Gastroesophageal sphincter (tissue), 3 donors: ENCODE measurements around the gene SPINK14.

Experiments
- CTCF ChIP-seq, 4 experiments: fragments of 200-600 bp in 2 of 4; fragments of 450-650 bp in 2 of 4; sonication (generic) in 1 of 4; IDR thresholded peaks; one replicate each; pipeline ENCODE4 v1.5.1; 2017 to 2019; ENCODE audit warnings: antibody characterized with exemption in 4 of 4, mild to moderate bottlenecking in 2 of 4, moderate library complexity in 2 of 4
- POLR2AphosphoS5 ChIP-seq: sonication (generic); formaldehyde crosslinking; IDR thresholded peaks from one replicate; pipeline ENCODE4 v1.6.1; 2017; ENCODE audit warnings: antibody characterized with exemption

DNA sequence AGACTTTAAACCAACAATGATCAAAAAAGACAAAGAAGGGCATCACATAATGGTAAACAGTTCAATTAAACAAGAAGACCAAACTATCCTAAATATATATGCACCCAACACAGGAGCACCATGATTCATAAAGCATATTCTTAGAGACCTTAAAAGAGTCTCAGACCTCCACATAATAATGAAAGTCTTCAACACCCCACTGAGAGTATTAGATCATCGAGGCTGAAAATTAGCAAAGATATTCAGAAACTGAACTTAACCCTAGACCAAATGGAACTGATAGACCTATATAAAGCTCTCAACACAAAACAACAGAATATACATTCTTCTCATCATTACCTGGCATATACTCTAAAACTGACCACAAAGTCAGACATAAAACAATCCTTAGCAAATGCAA lies 11.7 kb upstream of the SPINK14 start:
- no peak for TF ChIP-seq POLR2AphosphoS5
- TF ChIP-seq CTCF (IDR thresholded peaks at IDR 0.05): no peak
